Fibroblast of lung (primary cell): ENCODE results near the gene MORF4L2.
"Not testable (repeated sequence)": the region's sequence is repeated elsewhere in the genome, so short reads cannot be mapped to it uniquely, and the experiment has no call there.

Source experiments
- CTCF ChIP-seq, 2 donors: IDR thresholded peaks in 1 of 2; conservative IDR thresholded peaks in 1 of 2; 1 replicate in 1 of 2; 2 replicates in 1 of 2; pipeline ENCODE4 v1.5.1; 2011 to 2012; ENCODE audit warnings: low read length in 2 of 2, control low read depth in 1 of 2, inconsistent platforms in 1 of 2, low read depth in 1 of 2, mild to moderate bottlenecking in 1 of 2
- EZH2 ChIP-seq: IDR thresholded peaks from 2 replicates; pipeline ENCODE4 v1.5.1; 2012; ENCODE audit warnings: low read length, control low read depth, mild to moderate bottlenecking; ENCODE audit errors: missing control alignments

GRCh38 chrX:103657066-103657465 is 29.4 kb downstream of the MORF4L2 start:
- not testable (repeated sequence) for TF ChIP-seq CTCF (conservative IDR thresholded peaks at IDR 0.05 in 1 of 2, IDR thresholded peaks at IDR 0.05 in 1 of 2; ENCODE audit: low read depth in 1 of 2, low read length in 2 of 2); EZH2
